ENCODE data around the gene ZFAND3.

Gene ZFAND3

GRCh38 chr6:37801605-37801940 is 18.0 kb upstream of the ZFAND3 start:
- ChIA-PET POLR2A (interaction anchor here (1.2 kb wide), 1 partner anchor 18 kb away, joined by 4 read pairs; the partner anchor contains the start of gene ZFAND3), CTCF (no interaction called here)
- DNase-seq (ENCODE audit: extremely low spot score): no peak
- TF ChIP-seq LEF1 (IDR thresholded peaks at IDR 0.05; ENCODE audit: borderline replicate concordance) (no peak), SUZ12 (IDR thresholded peaks at IDR 0.05) (no peak), ZNF384 (IDR thresholded peaks at IDR 0.05) (no peak), HDGF (IDR thresholded peaks at IDR 0.05; ENCODE audit: borderline replicate concordance) (no peak), ARNT (IDR thresholded peaks at IDR 0.05) (no peak), FOXM1 (IDR thresholded peaks at IDR 0.05; ENCODE audit: borderline replicate concordance) (no peak), L3MBTL2 (conservative IDR thresholded peaks at IDR 0.05) (no peak), NFRKB (IDR thresholded peaks at IDR 0.05) (no peak), PKNOX1 (IDR thresholded peaks at IDR 0.05) (no peak), TARDBP (IDR thresholded peaks at IDR 0.05) (no peak), CTBP1 (IDR thresholded peaks at IDR 0.05; ENCODE audit: borderline replicate concordance) (no peak), FOXA1 (IDR thresholded peaks at IDR 0.05) (no peak), SP1 (IDR thresholded peaks at IDR 0.05) (no peak), ELF4 (IDR thresholded peaks at IDR 0.05) (no peak), BHLHE40 (IDR thresholded peaks at IDR 0.05; ENCODE audit: borderline replicate concordance) (no peak), FOXK2 (IDR thresholded peaks at IDR 0.05) (no peak)

- ChIA-PET CTCF (interaction anchor here (0.8 kb wide), 1 partner anchor 63 kb away, joined by 3 read pairs; no protein-coding TSS in a partner anchor), POLR2A (interaction anchor here (1.2 kb wide), 1 partner anchor 17 kb away, joined by 4 read pairs; the partner anchor contains the start of gene ZFAND3)
- no peak for DNase-seq (ENCODE audit: extremely low spot score)
- TF ChIP-seq SUZ12 (IDR thresholded peaks at IDR 0.05) (no peak), L3MBTL2 (conservative IDR thresholded peaks at IDR 0.05) (no peak), ZNF384 (IDR thresholded peaks at IDR 0.05) (no peak), LEF1 (IDR thresholded peaks at IDR 0.05; ENCODE audit: borderline replicate concordance) (no peak), FOXK2 (IDR thresholded peaks at IDR 0.05) (no peak), BHLHE40 (IDR thresholded peaks at IDR 0.05; ENCODE audit: borderline replicate concordance) (no peak), SP1 (IDR thresholded peaks at IDR 0.05) (no peak), PKNOX1 (IDR thresholded peaks at IDR 0.05) (no peak), FOXM1 (IDR thresholded peaks at IDR 0.05; ENCODE audit: borderline replicate concordance) (no peak), CTBP1 (IDR thresholded peaks at IDR 0.05; ENCODE audit: borderline replicate concordance) (no peak), NFRKB (IDR thresholded peaks at IDR 0.05) (no peak), TARDBP (IDR thresholded peaks at IDR 0.05) (no peak), ELF4 (IDR thresholded peaks at IDR 0.05) (no peak)
Measured at GRCh38 chr6:37802810-37803209, 16.7 kb upstream of the ZFAND3 start.

- POLR2A ChIA-PET: interaction anchor here (1.2 kb wide), 1 partner anchor 15 kb away, joined by 4 read pairs; the partner anchor contains the start of gene ZFAND3
- DNase-seq (ENCODE audit: extremely low spot score): no peak
- TF ChIP-seq SP1 (IDR thresholded peaks at IDR 0.05): no peak
- TF ChIP-seq ELF4 (IDR thresholded peaks at IDR 0.05): no peak
- TF ChIP-seq FOXK2 (IDR thresholded peaks at IDR 0.05): no peak
- TF ChIP-seq FOXA1 (IDR thresholded peaks at IDR 0.05): no peak
- no peak for TF ChIP-seq TARDBP (IDR thresholded peaks at IDR 0.05)
- TF ChIP-seq ZNF384 (IDR thresholded peaks at IDR 0.05): no peak
- TF ChIP-seq FOXM1 (IDR thresholded peaks at IDR 0.05; ENCODE audit: borderline replicate concordance): no peak
- no peak for TF ChIP-seq LEF1 (IDR thresholded peaks at IDR 0.05; ENCODE audit: borderline replicate concordance)
- TF ChIP-seq BHLHE40 (IDR thresholded peaks at IDR 0.05; ENCODE audit: borderline replicate concordance): no peak
- TF ChIP-seq HDGF (IDR thresholded peaks at IDR 0.05; ENCODE audit: borderline replicate concordance): no peak
- TF ChIP-seq NFRKB (IDR thresholded peaks at IDR 0.05): no peak
- CTCF ChIA-PET: interaction anchor here (0.6 kb wide), 1 partner anchor 14 kb away, joined by 3 read pairs; no protein-coding TSS in a partner anchor
Measured at GRCh38 chr6:37804586-37804985, 14.9 kb upstream of the ZFAND3 start.

- TF ChIP-seq ELF4 (IDR thresholded peaks at IDR 0.05) (no peak), CTBP1 (IDR thresholded peaks at IDR 0.05; ENCODE audit: borderline replicate concordance) (no peak), FOXK2 (IDR thresholded peaks at IDR 0.05) (no peak), ZNF384 (IDR thresholded peaks at IDR 0.05) (no peak), NFRKB (IDR thresholded peaks at IDR 0.05) (no peak), LEF1 (IDR thresholded peaks at IDR 0.05; ENCODE audit: borderline replicate concordance) (no peak), PKNOX1 (IDR thresholded peaks at IDR 0.05) (no peak), L3MBTL2 (conservative IDR thresholded peaks at IDR 0.05) (no peak), TARDBP (IDR thresholded peaks at IDR 0.05) (no peak), BHLHE40 (IDR thresholded peaks at IDR 0.05; ENCODE audit: borderline replicate concordance) (no peak), FOXA1 (IDR thresholded peaks at IDR 0.05) (no peak), SP1 (IDR thresholded peaks at IDR 0.05) (no peak), FOXM1 (IDR thresholded peaks at IDR 0.05; ENCODE audit: borderline replicate concordance) (no peak), ARNT (IDR thresholded peaks at IDR 0.05) (no peak), HDGF (IDR thresholded peaks at IDR 0.05; ENCODE audit: borderline replicate concordance) (no peak), SUZ12 (IDR thresholded peaks at IDR 0.05) (no peak)
- ChIA-PET CTCF (interaction anchor here (0.6 to 1.3 kb wide), 2 partner anchors 15 to 28 kb away, joined by 3 to 4 read pairs; no protein-coding TSS in a partner anchor), POLR2A (interaction anchor here (2.7 kb wide), 1 partner anchor 13 kb away, joined by 19 read pairs; the partner anchor contains the start of gene ZFAND3)
- DNase-seq (ENCODE audit: extremely low spot score): no peak
Measured at GRCh38 chr6:37806213-37806612, 13.3 kb upstream of the ZFAND3 start.

- POLR2A ChIA-PET: interaction anchor here (2.7 kb wide), 1 partner anchor 12 kb away, joined by 19 read pairs; the partner anchor contains the start of gene ZFAND3
- TF ChIP-seq ZNF384 (IDR thresholded peaks at IDR 0.05): no peak
- TF ChIP-seq LEF1 (IDR thresholded peaks at IDR 0.05; ENCODE audit: borderline replicate concordance): no peak
- no peak for TF ChIP-seq FOXA1 (IDR thresholded peaks at IDR 0.05)
- TF ChIP-seq ARNT (IDR thresholded peaks at IDR 0.05): no peak
- TF ChIP-seq HDGF (IDR thresholded peaks at IDR 0.05; ENCODE audit: borderline replicate concordance): no peak
- no peak for TF ChIP-seq CTBP1 (IDR thresholded peaks at IDR 0.05; ENCODE audit: borderline replicate concordance)
- TF ChIP-seq FOXM1 (IDR thresholded peaks at IDR 0.05; ENCODE audit: borderline replicate concordance): no peak
- no peak for TF ChIP-seq FOXK2 (IDR thresholded peaks at IDR 0.05)
- TF ChIP-seq L3MBTL2 (conservative IDR thresholded peaks at IDR 0.05): no peak
- no peak for TF ChIP-seq SUZ12 (IDR thresholded peaks at IDR 0.05)
- no peak for TF ChIP-seq ELF4 (IDR thresholded peaks at IDR 0.05)
- no peak for TF ChIP-seq PKNOX1 (IDR thresholded peaks at IDR 0.05)
- no peak for TF ChIP-seq SP1 (IDR thresholded peaks at IDR 0.05)
- no peak for TF ChIP-seq NFRKB (IDR thresholded peaks at IDR 0.05)
- no peak for TF ChIP-seq BHLHE40 (IDR thresholded peaks at IDR 0.05; ENCODE audit: borderline replicate concordance)
- TF ChIP-seq TARDBP (IDR thresholded peaks at IDR 0.05): no peak
- no peak for DNase-seq (ENCODE audit: extremely low spot score)
- CTCF ChIA-PET: no interaction called here
Measured at GRCh38 chr6:37807656-37808055, 11.9 kb upstream of the ZFAND3 start.
